ENCODE data around the gene EFHD1. TPM values are rescaled to one million over a fixed set of nuclear protein-coding genes. Genes with fewer than 3 reads are reported as not detected.

Gene EFHD1, protein sequence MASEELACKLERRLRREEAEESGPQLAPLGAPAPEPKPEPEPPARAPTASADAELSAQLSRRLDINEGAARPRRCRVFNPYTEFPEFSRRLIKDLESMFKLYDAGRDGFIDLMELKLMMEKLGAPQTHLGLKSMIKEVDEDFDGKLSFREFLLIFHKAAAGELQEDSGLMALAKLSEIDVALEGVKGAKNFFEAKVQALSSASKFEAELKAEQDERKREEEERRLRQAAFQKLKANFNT
- total RNA-seq: 0.18 and 2.1 TPM in 2 replicates

DNA sequence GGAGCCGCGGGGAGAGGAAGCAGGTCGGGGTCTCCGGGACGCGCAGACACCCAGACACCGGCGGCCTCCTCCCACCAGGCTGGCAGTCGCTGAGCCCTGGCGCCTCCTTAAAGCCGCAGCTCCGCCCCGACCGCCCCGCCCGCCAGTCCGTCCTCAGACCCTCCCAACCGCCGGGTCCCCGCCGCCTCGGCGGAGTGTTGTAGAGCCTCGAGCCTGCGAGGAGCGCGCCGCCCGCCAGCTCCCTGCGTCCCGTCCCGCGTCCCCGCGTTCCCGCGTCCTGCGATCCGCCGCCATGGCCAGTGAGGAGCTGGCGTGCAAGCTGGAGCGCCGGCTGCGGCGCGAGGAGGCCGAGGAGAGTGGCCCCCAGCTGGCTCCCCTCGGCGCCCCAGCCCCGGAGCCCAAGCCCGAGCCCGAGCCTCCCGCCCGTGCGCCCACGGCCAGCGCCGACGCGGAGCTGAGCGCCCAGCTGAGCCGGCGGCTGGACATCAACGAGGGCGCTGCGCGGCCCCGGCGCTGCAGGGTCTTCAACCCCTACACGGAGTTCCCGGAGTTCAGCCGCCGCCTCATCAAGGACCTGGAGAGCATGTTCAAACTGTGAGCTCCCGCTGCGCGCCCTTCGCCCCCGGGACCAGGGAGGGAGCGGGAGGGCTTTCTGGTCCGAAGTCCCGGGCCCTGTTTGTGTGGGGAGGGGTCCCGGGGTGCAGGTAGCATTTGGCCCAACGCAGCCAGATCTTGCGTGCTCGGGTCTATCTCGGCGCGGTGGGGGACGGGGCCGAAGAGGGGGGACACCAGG lies at the start of gene EFHD1:
EFHD1 (plus strand) TSS at position 192 of the 793 bp plus-strand sequence; CDS start at position 293, 101 bp downstream.

DNA sequence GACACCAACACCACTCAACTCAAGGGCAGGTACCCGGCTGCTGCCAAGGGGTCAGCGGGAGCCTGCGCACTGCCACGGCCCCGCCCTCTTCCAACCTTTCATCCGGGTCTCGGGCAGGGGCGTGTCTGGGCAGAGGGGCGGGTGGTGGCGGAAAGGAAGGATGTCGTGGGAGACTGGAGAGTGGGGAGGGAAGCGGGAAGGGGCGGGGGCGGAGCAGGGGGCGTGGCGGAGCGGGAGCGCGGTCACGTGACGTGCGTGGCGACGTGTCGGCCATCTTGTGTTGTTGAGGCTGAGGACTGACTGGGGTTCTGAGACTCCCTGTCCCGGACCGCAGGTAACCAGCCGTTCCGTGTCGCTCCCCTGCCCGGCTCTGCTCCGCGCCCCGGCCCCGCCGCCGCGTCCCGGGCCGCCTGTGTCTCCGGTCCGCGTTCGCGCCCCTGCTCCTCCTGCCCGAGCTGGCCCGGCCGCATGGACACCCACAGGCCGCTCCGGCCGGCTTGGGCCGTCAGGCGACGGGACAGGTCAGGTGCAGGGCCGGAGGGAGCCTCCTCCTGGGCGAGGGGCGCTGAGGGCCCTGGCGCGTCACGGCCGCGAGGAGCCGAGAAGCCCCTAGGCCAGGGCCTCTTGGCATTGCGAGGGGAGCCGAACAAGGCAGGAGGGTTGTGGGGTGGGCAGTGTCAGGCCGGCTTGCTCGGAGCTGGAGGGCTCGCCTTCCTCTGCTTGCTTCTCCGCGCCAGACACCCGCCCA lies 63.8 kb downstream of the EFHD1 start, which contains the start of gene GIGYF2:
GIGYF2 (plus strand) TSS at position 273 of the 748 bp plus-strand sequence. CDS start 37,867 bp downstream, outside the sequence.

Other genes with a start within 250 kb of the EFHD1 start
- gene ALPG, start 226.8 kb upstream of the EFHD1 start, total RNA-seq: not detected in 2 replicates
- gene ALPI, start 177.5 kb upstream of the EFHD1 start, total RNA-seq: not detected in 2 replicates
- gene ECEL1, start 145.8 kb upstream of the EFHD1 start, total RNA-seq: not detected in 2 replicates
- gene PRSS56, start 113.2 kb upstream of the EFHD1 start, total RNA-seq: not detected in 2 replicates
- not detected in 2 replicates for gene CHRND, start 107.4 kb upstream of the EFHD1 start, total RNA-seq
- not detected in 2 replicates for gene CHRNG, start 93.9 kb upstream of the EFHD1 start, total RNA-seq
- gene TIGD1, start 83.0 kb upstream of the EFHD1 start, total RNA-seq: 0.97 and 3.6 TPM in 2 replicates
- 73.9 and 92.2 TPM in 2 replicates for gene EIF4E2, start 82.9 kb upstream of the EFHD1 start, total RNA-seq
- gene GIGYF2, start 63.7 kb downstream of the EFHD1 start, total RNA-seq: 38.4 and 48.4 TPM in 2 replicates
- gene KCNJ13, start 143.0 kb downstream of the EFHD1 start, total RNA-seq: not detected in 2 replicates
- not detected in 2 replicates for gene SNORC, start 236.7 kb downstream of the EFHD1 start, total RNA-seq